A549 (cell line): Measurements from ENCODE around the gene SPAG6. TPM values are rescaled to one million over a fixed set of nuclear protein-coding genes. Genes with fewer than 3 reads are reported as not detected.
A peak's percentile ranks its signal among the peaks of the same experiment; 100 is the strongest.
"Not testable (repeated sequence)": the region's sequence is repeated elsewhere in the genome, so short reads cannot be mapped to it uniquely, and the experiment has no call there.

Experiments used
- ATAC-seq, 2 experiments: fragments of 200-7000 bp in 1 of 2; fragments of >200 bp in 1 of 2; cut with Nextera tagmentation in 1 of 2; cut with Tn5 transposase in 1 of 2; 3 replicates each; pipeline versions ENCODE4 v1.8.0 to v1.9.1; 2018 to 2020; ENCODE audit warnings: mild to moderate bottlenecking in 1 of 2, moderate library complexity in 1 of 2
- CTCF ChIA-PET: fragments of 300-600 bp; sonication (Branson Sonifier 250); formaldehyde crosslinking; extraction: SDS; loops from one replicate; lab custom pipeline; 2021; ENCODE audit warnings: antibody characterized with exemption, inconsistent platforms; lab: Yijun Ruan, JAX
- POLR2A ChIA-PET: fragments of 350-600 bp; formaldehyde crosslinking; extraction: SDS; loops from one replicate; lab custom pipeline; 2021; ENCODE audit warnings: antibody characterized with exemption, inconsistent platforms; lab: Yijun Ruan, JAX
- DNase-seq, 2 experiments: peaks; one replicate each; pipeline versions ENCODE4 v3.0.0 to v3.0.0-alpha.2; 2011 to 2016; ENCODE audit warnings: low read depth in 1 of 2, low spot score in 1 of 2
- FAIRE-seq: peaks from 2 replicates; lab custom pipeline; 2011; peaks lifted over from hg19 to GRCh38; lab: Jason Lieb, UNC
- H3K27ac ChIP-seq, 2 experiments: fragments of >200 bp; sonication (Bioruptor Twin); formaldehyde crosslinking; 3 replicates each; pipeline ENCODE4 v1.5.1; 2016 to 2017
- H3K4me1 ChIP-seq: fragments of >200 bp; sonication (Bioruptor Twin); formaldehyde crosslinking; 3 replicates; pipeline ENCODE4 v1.6.1; 2016
- H3K4me2 ChIP-seq: fragments of >200 bp; sonication (Bioruptor Twin); formaldehyde crosslinking; 3 replicates; pipeline ENCODE4 v1.6.1; 2016
- H3K4me3 ChIP-seq: fragments of >200 bp; sonication (Bioruptor Twin); formaldehyde crosslinking; 3 replicates; pipeline ENCODE4 v1.5.1; 2016
- H3K9me3 ChIP-seq: fragments of >200 bp; sonication (Bioruptor Twin); formaldehyde crosslinking; 3 replicates; pipeline ENCODE4 v1.6.1; 2016
- BCL3 ChIP-seq: fragments of >200 bp; sonication (Bioruptor Twin); formaldehyde crosslinking; IDR thresholded peaks from 3 replicates; pipeline ENCODE4 v1.6.1; 2016
- BHLHE40 ChIP-seq: IDR thresholded peaks from 2 replicates; pipeline ENCODE4 v1.6.1; 2012; ENCODE audit warnings: low read depth, low read length, inconsistent platforms
- CHD2 ChIP-seq: fragments of 150-350 bp; IDR thresholded peaks from 2 replicates; pipeline ENCODE4 v1.6.1; 2014; ENCODE audit warnings: low read length; ENCODE audit not compliant: partially characterized antibody
- CHD4 ChIP-seq: fragments of 200-600 bp; sonication (generic); IDR thresholded peaks from 2 replicates; pipeline ENCODE4 v1.6.1; 2016; ENCODE audit warnings: antibody characterized with exemption, mild to moderate bottlenecking, borderline replicate concordance
- FOXS1 ChIP-seq: fragments of 250-450 bp; sonication (Bioruptor Pico); IDR thresholded peaks from 2 replicates; pipeline ENCODE4 v1.5.0; 2020; ENCODE audit warnings: mild to moderate bottlenecking, moderate library complexity
- HDAC2 ChIP-seq: fragments of 200-600 bp; sonication (generic); IDR thresholded peaks from 2 replicates; pipeline ENCODE4 v1.6.1; 2016
- HES2 ChIP-seq: fragments of >200 bp; sonication (Bioruptor Twin); formaldehyde crosslinking; IDR thresholded peaks from 2 replicates; pipeline ENCODE4 v1.6.1; 2016
- MAFK ChIP-seq: fragments of 450-650 bp; IDR thresholded peaks from 2 replicates; pipeline ENCODE4 v1.6.1; 2014; ENCODE audit not compliant: partially characterized antibody
- MYC ChIP-seq: IDR thresholded peaks from 2 replicates; pipeline ENCODE4 v1.6.1; 2012; ENCODE audit warnings: mild to moderate bottlenecking, inconsistent platforms, low read length, improper control_type of control experiment, borderline replicate concordance
- RCOR1 ChIP-seq: fragments of 150-350 bp; IDR thresholded peaks from 2 replicates; pipeline ENCODE4 v1.6.1; 2014; ENCODE audit warnings: antibody characterized with exemption, low read length, low read depth
- USF2 ChIP-seq: fragments of 450-650 bp; IDR thresholded peaks from 2 replicates; pipeline ENCODE4 v1.6.1; 2014; ENCODE audit warnings: antibody characterized with exemption
- WGBS: methylation state at CpG from one replicate; pipeline ENCODE4 v1.1.6; 2017; ENCODE audit errors: missing lambda C conversion rate; 5-methylcytosine and 5-hydroxymethylcytosine counted together
- polyA plus RNA-seq, 4 experiments: library from polyadenylated mRNA; depleted of rRNA in 3 of 4; stranded (reverse); fragments of >200 nt; fragmentation: RNase III in 1 of 4; extraction: RNeasy Plus Mini Kit Qiagen cat#74134 plus additional on column Dnase treatment in 1 of 4; gene quantifications; 2 replicates in 3 of 4; 3 replicates in 1 of 4; pipeline ENCODE4 v1.2.3, GENCODE V29; 2011 to 2017

The SPAG6 gene
- polyA plus RNA-seq, 2 of the 4 experiments (the other 2 are of a cell fraction) = 0.04 TPM; not detected in 1

- TF ChIP-seq BCL3 = no peak
- no peak for TF ChIP-seq MYC
- TF ChIP-seq BHLHE40 = no peak
- no peak for TF ChIP-seq FOXS1
- no peak for TF ChIP-seq RCOR1
Observed at GRCh38 chr10:22351131-22351703, 5.9 kb downstream of the SPAG6 start (continued).

- DNase-seq (no peak), ATAC-seq (no peak), FAIRE-seq (no peak)
- 79% methylated on average over 4 of the region's 4 CpGs for WGBS
- POLR2A ChIA-PET = no interaction called here
- Histone ChIP-seq H3K27ac (no peak overlapping the region), H3K4me2 (no peak overlapping the region), H3K9me3 (no peaks in the 10 kb centered on the region), H3K4me3 (no peak overlapping the region), H3K4me1 (no peaks in the 10 kb centered on the region)
- CTCF ChIA-PET = no interaction called here
- TF ChIP-seq USF2 = no peak
Observed at GRCh38 chr10:22356324-22356873, 11.1 kb downstream of the SPAG6 start.

- ATAC-seq, POLR2A ChIA-PET, H3K4me1 ChIP-seq, H3K27ac ChIP-seq, H3K4me3 ChIP-seq, CTCF ChIA-PET, H3K9me3 ChIP-seq, H3K4me2 ChIP-seq, DNase-seq, FAIRE-seq: not testable (repeated sequence)
- 35% methylated on average over 4 of the region's 4 CpGs for WGBS
Observed at GRCh38 chr10:22357770-22358169, 12.5 kb downstream of the SPAG6 start.

- FAIRE-seq (no peak), ATAC-seq (no peak), DNase-seq (no peak)
- Histone ChIP-seq H3K4me1 (no peaks in the 10 kb centered on the region), H3K9me3 (no peaks in the 10 kb centered on the region), H3K4me3 (no peak overlapping the region), H3K4me2 (no peak overlapping the region), H3K27ac (no peak overlapping the region)
- TF ChIP-seq CHD4 = no peak
- no peak for TF ChIP-seq HES2
- TF ChIP-seq CHD2 = no peak
- POLR2A ChIA-PET = no interaction called here
- 76% methylated on average over 6 of the region's 6 CpGs for WGBS
- CTCF ChIA-PET = no interaction called here
Observed at GRCh38 chr10:22363305-22363704, 18.0 kb downstream of the SPAG6 start.

- CTCF ChIA-PET = interaction anchor here (1.0 kb wide), 1 partner anchor 23 kb away, joined by 3 read pairs; no protein-coding TSS in a partner anchor
- ATAC-seq = no peak
- no peaks in the 10 kb centered on the region for H3K4me1 ChIP-seq
- no peak for DNase-seq
- TF ChIP-seq MAFK (peak; percentile 47), HDAC2 (no peak)
- TF ChIP-seq, all 56 proteins: peak for 1
- Histone ChIP-seq H3K27ac (no peak overlapping the region), H3K4me3 (no peak overlapping the region), H3K4me2 (no peak overlapping the region), H3K9me3 (no peaks in the 10 kb centered on the region)
- POLR2A ChIA-PET = no interaction called here
- FAIRE-seq = no peak
- 86% methylated on average over 5 of the region's 5 CpGs for WGBS
Observed at GRCh38 chr10:22364407-22365140, 19.3 kb downstream of the SPAG6 start.
